Measurements from ENCODE around the gene CADPS.

DNA sequence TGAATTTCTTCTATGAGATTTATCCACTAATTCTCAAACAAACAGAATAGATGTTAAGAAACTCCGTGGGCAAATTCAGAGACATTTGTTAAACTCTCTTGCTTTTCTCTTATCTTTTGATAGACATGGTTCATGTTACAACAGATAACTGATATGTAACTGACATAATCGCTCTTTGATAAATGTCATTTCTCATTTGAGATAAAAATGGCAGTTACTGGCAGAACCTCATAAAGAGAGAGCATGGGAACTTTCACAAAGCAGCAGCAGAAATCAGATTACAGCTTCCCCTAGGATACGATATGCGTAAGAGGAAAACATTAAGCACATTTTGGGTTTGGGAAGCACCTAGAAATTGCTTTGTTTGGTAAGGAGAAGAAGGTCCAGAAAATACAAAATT lies 126.1 kb downstream of the CADPS start:
- TF ChIP-seq, protein P1, sequence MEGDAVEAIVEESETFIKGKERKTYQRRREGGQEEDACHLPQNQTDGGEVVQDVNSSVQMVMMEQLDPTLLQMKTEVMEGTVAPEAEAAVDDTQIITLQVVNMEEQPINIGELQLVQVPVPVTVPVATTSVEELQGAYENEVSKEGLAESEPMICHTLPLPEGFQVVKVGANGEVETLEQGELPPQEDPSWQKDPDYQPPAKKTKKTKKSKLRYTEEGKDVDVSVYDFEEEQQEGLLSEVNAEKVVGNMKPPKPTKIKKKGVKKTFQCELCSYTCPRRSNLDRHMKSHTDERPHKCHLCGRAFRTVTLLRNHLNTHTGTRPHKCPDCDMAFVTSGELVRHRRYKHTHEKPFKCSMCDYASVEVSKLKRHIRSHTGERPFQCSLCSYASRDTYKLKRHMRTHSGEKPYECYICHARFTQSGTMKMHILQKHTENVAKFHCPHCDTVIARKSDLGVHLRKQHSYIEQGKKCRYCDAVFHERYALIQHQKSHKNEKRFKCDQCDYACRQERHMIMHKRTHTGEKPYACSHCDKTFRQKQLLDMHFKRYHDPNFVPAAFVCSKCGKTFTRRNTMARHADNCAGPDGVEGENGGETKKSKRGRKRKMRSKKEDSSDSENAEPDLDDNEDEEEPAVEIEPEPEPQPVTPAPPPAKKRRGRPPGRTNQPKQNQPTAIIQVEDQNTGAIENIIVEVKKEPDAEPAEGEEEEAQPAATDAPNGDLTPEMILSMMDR (IDR thresholded peaks at IDR 0.05; ENCODE audit: poor library complexity, severe bottlenecking) = no peak
- TF ChIP-seq TAF1 (IDR thresholded peaks at IDR 0.05; ENCODE audit: low read depth) = no peak
- TF ChIP-seq, protein P2, sequence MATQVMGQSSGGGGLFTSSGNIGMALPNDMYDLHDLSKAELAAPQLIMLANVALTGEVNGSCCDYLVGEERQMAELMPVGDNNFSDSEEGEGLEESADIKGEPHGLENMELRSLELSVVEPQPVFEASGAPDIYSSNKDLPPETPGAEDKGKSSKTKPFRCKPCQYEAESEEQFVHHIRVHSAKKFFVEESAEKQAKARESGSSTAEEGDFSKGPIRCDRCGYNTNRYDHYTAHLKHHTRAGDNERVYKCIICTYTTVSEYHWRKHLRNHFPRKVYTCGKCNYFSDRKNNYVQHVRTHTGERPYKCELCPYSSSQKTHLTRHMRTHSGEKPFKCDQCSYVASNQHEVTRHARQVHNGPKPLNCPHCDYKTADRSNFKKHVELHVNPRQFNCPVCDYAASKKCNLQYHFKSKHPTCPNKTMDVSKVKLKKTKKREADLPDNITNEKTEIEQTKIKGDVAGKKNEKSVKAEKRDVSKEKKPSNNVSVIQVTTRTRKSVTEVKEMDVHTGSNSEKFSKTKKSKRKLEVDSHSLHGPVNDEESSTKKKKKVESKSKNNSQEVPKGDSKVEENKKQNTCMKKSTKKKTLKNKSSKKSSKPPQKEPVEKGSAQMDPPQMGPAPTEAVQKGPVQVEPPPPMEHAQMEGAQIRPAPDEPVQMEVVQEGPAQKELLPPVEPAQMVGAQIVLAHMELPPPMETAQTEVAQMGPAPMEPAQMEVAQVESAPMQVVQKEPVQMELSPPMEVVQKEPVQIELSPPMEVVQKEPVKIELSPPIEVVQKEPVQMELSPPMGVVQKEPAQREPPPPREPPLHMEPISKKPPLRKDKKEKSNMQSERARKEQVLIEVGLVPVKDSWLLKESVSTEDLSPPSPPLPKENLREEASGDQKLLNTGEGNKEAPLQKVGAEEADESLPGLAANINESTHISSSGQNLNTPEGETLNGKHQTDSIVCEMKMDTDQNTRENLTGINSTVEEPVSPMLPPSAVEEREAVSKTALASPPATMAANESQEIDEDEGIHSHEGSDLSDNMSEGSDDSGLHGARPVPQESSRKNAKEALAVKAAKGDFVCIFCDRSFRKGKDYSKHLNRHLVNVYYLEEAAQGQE (IDR thresholded peaks at IDR 0.05; ENCODE audit: borderline replicate concordance) = no peak
- no peak for TF ChIP-seq EZH2 (IDR thresholded peaks at IDR 0.05; ENCODE audit: borderline replicate concordance, insufficient read depth, low read length, poor library complexity, severe bottlenecking)
- TF ChIP-seq RAD21 (conservative IDR thresholded peaks at IDR 0.05) = no peak
- peak; percentile 21 for TF ChIP-seq POLR2AphosphoS5 (IDR thresholded peaks at IDR 0.05)
- TF ChIP-seq SMC3 (conservative IDR thresholded peaks at IDR 0.05; ENCODE audit: poor library complexity) = no peak
- peak; percentile 83 for TF ChIP-seq EP300 (conservative IDR thresholded peaks at IDR 0.05; ENCODE audit: poor library complexity, severe bottlenecking)

All from neural cell (in vitro differentiated cells).